Measurements from ENCODE around the gene CAMK1D.
"Not testable (repeated sequence)": the region's sequence is repeated elsewhere in the genome, so short reads cannot be mapped to it uniquely, and the experiment has no call there.

Gene CAMK1D

GRCh38 chr10:12791728-12792127 lies 442.4 kb downstream of the CAMK1D start:
- no peak for DNase-seq (ENCODE audit: low read depth in 2 of 2)

DNA sequence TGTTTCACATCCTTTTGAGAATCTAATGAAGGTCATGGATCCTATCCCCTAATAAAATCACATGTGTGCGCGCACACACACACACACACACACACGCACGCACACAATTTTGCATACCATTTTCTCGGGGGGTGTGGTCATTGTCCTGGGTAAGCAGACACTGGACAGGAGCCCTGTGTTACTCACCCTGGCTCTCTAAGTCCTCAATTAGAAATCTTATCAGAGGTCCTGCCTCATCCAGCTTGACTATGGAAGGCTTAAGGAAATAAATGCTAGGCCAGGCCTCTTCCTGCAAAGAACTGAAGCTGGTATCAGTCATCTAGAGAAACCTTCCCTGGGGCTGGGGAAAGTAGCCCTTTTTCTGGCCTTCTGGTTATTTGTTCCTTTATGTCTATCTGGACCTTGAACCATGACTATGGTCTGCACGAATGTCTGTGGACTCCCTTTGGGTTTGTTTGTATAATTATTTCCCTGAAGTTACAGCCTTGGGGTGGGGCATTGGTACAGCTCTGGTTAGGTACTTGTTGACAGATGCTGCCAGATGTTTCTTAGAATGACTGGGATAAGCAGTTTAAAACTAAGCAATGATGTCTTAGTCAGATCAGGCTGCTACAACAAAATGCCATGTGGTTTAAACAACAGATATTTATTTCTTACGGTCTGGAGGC lies 443.7 kb downstream of the CAMK1D start:
- DNase-seq (ENCODE audit: low read depth in 2 of 2) = no peak

GRCh38 chr10:12795315-12796110 lies 446.2 kb downstream of the CAMK1D start:
- no peak for DNase-seq (ENCODE audit: low read depth in 2 of 2)

- no peak for DNase-seq (ENCODE audit: low read depth in 2 of 2)
These were observed 447.2 kb downstream of the CAMK1D start for GRCh38 chr10:12796401-12797160.

DNA sequence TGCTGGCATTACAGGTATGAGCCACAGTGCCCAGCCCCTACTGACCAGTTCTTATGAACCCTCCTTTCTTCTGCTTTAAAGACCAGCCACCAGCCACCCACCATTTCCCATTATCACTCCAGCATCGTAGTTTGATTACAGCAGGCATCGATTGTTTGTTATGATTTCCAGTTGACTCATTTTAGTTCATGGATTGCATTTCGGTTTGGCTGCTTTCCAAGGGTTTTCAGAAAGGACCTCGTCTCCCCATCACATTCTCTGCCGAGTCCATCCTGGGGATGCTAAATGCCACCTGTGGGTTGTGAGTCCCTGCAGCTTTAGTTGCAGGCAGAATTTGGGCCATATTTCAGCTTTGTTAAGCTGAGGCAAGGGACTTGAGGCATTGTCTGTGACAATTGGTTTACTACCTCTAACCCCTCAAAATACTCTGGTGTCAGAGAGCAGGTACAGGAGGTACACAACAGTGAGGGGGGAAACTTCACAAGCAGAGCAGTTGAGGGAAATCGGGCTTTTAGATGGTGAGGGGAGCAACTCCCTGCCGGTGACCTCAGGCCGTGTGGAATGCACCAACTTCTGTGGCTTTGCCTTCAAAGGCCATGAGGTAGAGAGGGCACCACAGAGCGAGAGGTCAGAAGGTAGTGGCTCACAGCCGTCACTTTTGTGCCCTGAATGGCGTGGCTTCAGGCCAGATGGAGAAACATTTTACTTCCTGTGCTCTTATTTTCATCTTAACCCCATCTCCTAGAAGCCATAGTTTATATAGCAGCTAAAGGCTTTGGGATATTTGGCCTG lies 448.3 kb downstream of the CAMK1D start:
- DNase-seq (ENCODE audit: low read depth in 2 of 2) = no peak

GRCh38 chr10:12799144-12799543 lies 449.8 kb downstream of the CAMK1D start:
- no peak for DNase-seq (ENCODE audit: low read depth in 2 of 2)

GRCh38 chr10:12799714-12800113 lies 450.4 kb downstream of the CAMK1D start:
- no peak for DNase-seq (ENCODE audit: low read depth in 2 of 2)

- DNase-seq (ENCODE audit: low read depth in 2 of 2) = no peak
These were observed 451.0 kb downstream of the CAMK1D start for GRCh38 chr10:12800302-12800701.

- no peak for DNase-seq (ENCODE audit: low read depth in 2 of 2)
These were observed 452.1 kb downstream of the CAMK1D start for GRCh38 chr10:12801214-12802087.

DNA sequence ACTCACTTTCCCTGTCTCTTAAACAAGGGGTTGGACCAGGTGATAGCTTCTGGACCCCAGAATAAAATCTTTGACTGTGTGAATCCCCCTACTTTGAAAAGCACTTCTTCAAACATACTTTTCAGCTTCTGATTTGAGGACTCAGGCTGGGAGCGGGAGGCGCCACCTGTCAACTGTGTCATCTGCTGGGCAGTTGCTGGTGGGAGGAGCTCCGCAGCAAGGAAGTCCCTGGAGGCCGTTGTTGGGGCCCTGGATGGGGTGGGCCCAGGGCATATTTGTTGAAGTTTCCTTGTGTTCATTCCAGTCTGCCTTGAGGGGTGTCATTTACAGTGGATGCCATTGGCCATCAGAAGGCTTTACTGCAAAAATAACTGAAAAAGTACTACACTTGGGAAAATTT lies 454.4 kb downstream of the CAMK1D start:
- no peak for DNase-seq (ENCODE audit: low read depth in 2 of 2)

GRCh38 chr10:12806228-12807095 lies 457.1 kb downstream of the CAMK1D start:
- no peak for DNase-seq (ENCODE audit: low read depth in 2 of 2)

DNA sequence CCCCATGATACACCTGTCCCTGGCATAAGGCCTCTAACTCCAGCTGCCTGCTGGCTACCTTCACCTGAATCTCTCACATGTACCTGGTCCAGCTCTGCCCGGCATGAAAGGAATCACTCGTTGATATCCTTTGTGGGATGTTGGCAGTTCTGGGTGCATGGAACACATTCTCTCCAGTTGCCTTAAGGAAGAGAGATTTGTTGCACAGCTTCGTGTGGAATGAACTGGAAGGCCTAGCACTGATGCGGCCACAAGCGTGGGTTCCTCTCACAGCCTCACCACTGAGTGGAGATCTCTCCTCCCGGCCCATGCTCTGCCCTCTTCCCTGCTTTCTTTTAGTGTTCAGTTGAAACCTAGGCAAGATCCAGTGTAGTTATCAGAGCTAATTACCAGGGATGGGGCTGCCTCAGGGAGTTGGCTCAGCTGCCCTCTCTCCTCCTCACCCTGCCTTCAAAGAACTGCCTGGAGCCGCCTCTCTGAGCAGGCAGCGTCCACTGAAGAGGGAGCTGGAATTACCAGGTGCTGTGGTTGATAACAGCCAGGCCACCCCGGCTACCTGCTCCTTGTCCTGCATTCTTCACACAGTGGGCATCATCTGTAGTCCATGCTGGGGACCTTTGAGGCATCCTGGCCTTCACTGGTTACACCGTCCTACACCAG lies 457.9 kb downstream of the CAMK1D start:
- no peak for DNase-seq (ENCODE audit: low read depth in 2 of 2)

DNA sequence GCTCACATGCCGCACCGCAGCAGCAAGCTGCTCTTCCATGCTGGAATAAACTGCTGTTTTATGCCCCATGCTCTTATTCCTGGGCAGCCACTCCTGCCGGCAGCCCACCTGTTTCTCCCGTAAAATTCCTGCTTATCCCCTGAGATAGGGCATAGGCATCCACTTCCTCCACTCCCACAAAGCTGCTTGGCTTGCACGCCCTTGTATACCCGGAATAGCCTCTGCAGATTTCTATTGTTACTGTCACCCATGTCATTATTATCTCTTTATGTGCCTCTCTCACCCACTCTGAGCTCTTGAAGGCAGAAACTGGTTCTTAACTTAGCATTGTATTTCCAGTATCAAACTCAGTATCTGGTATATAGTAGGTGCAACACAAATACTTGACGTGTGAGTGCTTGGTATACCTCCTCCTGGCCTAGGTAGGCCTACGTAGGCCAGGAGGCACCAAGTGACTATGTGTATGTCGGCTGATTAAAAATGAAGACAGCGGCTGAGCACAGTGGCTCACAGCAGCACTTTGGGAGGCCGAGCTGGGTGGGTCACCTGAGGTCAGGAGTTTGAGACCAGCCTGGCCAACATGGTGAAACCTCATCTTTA lies 458.8 kb downstream of the CAMK1D start:
- no peak for DNase-seq (ENCODE audit: low read depth in 2 of 2)

DNA sequence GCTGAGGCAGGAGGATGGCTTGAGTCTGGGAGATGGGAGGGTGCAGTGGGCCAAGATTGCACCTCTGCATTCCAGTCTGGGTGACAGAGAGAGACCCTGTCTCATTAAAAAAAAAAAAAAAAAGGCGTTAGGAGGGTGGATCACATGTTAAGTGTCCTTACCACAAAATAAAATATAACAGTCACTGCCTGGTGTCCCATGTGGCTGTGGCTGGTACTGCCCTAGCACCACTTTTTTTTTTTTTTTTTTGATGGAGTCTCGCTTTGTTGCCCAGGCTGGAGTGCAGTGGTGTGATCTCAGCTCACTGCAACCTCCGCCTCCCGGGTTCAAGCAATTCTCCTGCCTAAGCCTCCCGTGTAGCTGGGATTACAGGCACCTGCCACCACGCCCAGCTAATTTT lies 460.7 kb downstream of the CAMK1D start:
- not testable (repeated sequence) for DNase-seq (ENCODE audit: low read depth in 2 of 2)

DNA sequence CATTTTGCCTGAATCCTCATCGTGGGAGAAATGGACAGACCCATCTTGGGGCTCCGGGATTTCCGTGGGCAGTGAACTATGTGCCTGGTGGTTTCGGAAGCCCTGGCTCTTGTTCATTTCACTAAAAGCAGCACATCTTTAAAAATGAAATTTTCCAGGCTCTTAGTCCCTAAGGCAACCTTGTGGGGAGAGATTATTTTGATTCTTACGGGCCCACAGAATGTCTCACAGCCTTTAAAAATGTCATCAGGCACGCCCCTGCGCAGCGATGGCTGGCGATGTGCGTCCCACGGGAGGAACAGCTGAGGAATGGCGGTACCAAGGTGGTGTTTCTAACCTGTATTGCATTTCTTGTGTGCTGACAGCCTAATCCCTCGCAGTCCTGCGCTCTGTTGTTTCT lies 462.5 kb downstream of the CAMK1D start:
- DNase-seq (ENCODE audit: low read depth in 2 of 2) = no peak

DNA sequence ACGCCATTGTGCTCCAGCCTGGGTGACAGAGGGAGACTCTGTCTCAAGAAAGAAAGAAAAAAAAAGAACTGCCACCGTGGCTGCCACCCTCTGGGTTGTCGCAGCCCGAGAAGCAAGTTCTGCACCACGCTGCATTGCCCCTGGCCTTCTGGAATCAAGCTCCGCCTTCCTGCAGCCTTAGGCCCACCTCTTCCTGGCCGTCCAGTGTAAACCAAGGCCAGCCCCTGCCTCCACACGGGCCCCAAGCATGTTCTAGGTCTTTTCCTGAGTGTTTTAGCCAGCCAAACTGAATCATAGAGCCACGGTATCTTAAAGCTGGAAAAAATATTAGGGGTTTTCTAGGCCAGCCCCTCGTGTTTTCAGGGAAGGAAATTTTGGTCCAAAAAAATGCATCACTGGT lies 463.2 kb downstream of the CAMK1D start:
- no peak for DNase-seq (ENCODE audit: low read depth in 2 of 2)

DNA sequence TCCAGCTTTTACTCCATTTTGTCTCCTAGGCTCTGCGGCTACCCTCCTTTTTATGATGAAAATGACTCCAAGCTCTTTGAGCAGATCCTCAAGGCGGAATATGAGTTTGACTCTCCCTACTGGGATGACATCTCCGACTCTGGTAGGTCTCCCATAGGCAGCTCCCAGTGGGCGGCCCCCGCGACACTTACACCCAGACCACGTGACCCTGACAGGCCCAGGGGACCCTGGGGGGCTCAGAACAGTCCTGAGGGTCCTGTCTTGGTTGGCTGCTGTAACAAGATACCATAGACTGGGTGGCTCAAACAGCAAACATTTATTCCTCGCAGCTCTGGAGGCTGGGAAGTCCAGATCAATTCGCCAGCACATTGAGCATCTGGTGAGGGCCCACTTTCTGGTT lies 464.8 kb downstream of the CAMK1D start:
- DNase-seq (ENCODE audit: low read depth in 2 of 2) = no peak

DNA sequence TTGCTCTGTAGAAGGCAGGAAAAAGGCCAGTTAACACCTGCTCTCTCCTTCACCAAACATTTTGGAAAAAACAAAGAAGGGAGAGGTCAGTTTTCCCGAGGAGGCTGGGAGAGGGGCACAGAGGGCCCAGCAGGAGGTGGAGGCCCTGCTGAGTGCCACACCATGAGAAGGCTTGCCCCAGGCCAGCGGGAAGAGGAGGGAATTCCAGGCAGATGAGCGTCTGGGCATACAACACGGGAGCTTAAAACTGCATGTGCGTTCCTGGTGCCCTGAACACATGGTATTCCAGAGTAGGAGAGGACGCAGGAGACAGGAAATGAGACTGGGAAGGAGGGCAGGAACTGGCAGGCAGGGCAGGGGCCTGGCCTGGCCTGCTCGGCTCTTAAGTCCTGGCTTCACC lies 469.7 kb downstream of the CAMK1D start:
- DNase-seq (ENCODE audit: low read depth in 2 of 2) = no peak

DNA sequence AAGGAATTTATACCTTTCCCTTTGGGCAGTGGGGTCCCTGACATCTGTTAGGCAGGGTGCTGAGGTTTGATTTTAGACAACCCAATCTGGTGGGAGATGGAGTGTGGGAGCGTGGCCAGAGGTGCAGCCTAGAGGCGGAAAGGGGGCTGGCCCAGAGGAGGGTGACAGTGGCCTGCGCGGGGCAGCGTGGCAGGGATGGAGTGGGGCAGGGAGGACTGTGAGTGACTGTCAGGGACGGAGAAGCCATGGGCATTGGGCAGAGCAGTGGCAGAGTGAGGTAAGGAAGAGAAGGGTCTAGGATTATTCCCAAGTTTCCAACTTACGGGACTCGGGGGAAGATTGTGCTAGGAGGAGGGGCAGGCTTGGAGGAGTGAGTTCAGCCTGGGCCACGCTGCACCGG lies 470.3 kb downstream of the CAMK1D start:
- no peak for DNase-seq (ENCODE audit: low read depth in 2 of 2)

Data from activated CD4-positive, alpha-beta T cell treated with anti-CD3 and anti-CD28 coated beads for 24 hours (primary cell).